HepG2 (cell line): Measurements from ENCODE around the gene IQGAP3. TPM values are rescaled to one million over a fixed set of nuclear protein-coding genes. Genes with fewer than 3 reads are reported as not detected.

Experiments used
- ATAC-seq: fragments of 200-7000 bp; cut with Tn5 transposase; 3 replicates; pipeline ENCODE4 v1.9.1; 2020; ENCODE audit warnings: mild to moderate bottlenecking, moderate library complexity
- BruUV-seq: library from RNA; stranded (reverse); fragments of 400-500 nt; replicated peaks from 2 replicates; lab custom pipeline; 2021; lab: Mats Ljungman, UMichigan
- CTCF ChIA-PET: fragments of 300-600 bp; formaldehyde crosslinking; extraction: SDS; loops from one replicate; lab custom pipeline; 2021; ENCODE audit warnings: low total read pairs, inconsistent platforms, low intra/inter-chr PET ratio; lab: Yijun Ruan, JAX
- POLR2A ChIA-PET: fragments of 350-600 bp; sonication (Branson Sonifier 250); formaldehyde crosslinking; loops from one replicate; lab custom pipeline; 2020; ENCODE audit warnings: antibody characterized with exemption, inconsistent platforms; lab: Yijun Ruan, JAX
- DNase-seq: peaks from one replicate; pipeline ENCODE4 v3.0.0-alpha.2; 2015; ENCODE audit warnings: low spot score
- FAIRE-seq: peaks from 3 replicates; lab custom pipeline; 2011; peaks lifted over from hg19 to GRCh38; lab: Jason Lieb, UNC
- H2AFZ ChIP-seq: one replicate; pipeline ENCODE4 v1.6.1; 2011; ENCODE audit warnings: low read length, inconsistent platforms
- H3K27ac ChIP-seq: fragments of 300-600 bp; 3 replicates; pipeline ENCODE4 v1.8.0; 2011; ENCODE audit warnings: mixed run types, mild to moderate bottlenecking, mixed read lengths, low read length, inconsistent platforms; ENCODE audit not compliant: insufficient read depth; ENCODE audit errors: extremely low read length
- H3K27me3 ChIP-seq, 2 experiments: fragments of 200-600 bp in 1 of 2; 2 replicates in 1 of 2; 3 replicates in 1 of 2; pipeline versions ENCODE4 v1.6.0 to v1.8.0; 2011; ENCODE audit warnings: low read length in 2 of 2, mild to moderate bottlenecking in 2 of 2, moderate library complexity in 2 of 2, inconsistent platforms in 1 of 2; ENCODE audit not compliant: insufficient read depth in 2 of 2, control insufficient read depth in 1 of 2
- H3K36me3 ChIP-seq, 2 experiments: fragments of 200-600 bp in 1 of 2; replicated peaks in 1 of 2; 2 replicates in 1 of 2; 3 replicates in 1 of 2; pipeline versions ENCODE4 v1.5.1 to v1.8.0; 2011; ENCODE audit warnings: low read length in 2 of 2, inconsistent platforms in 1 of 2; ENCODE audit not compliant: insufficient read depth in 2 of 2, control insufficient read depth in 1 of 2
- H3K4me1 ChIP-seq: 2 replicates; pipeline ENCODE4 v1.5.1; 2012; ENCODE audit warnings: low read length, inconsistent platforms; ENCODE audit not compliant: insufficient read depth
- H3K4me2 ChIP-seq: 2 replicates; pipeline ENCODE4 v1.6.0; 2011; ENCODE audit warnings: low read depth, low read length, inconsistent platforms
- H3K4me3 ChIP-seq, 3 experiments: fragments of 200-600 bp in 1 of 3; sonication (generic), shearing (Covaris generic) in 1 of 3; replicated peaks in 1 of 3; 2 replicates each; pipeline ENCODE4 v1.5.1; 2011 to 2016; ENCODE audit warnings: low read length in 3 of 3, inconsistent platforms in 2 of 3, low read depth in 2 of 3, mild to moderate bottlenecking in 2 of 3, control low read depth in 1 of 3, mixed read lengths in 1 of 3; ENCODE audit not compliant: insufficient read depth in 1 of 3
- H3K79me2 ChIP-seq: one replicate; pipeline ENCODE4 v1.6.1; 2011; ENCODE audit warnings: low read length, inconsistent platforms; ENCODE audit not compliant: insufficient read depth
- H3K9ac ChIP-seq: 2 replicates; pipeline ENCODE4 v1.6.0; 2011; ENCODE audit warnings: mild to moderate bottlenecking, low read depth, low read length, inconsistent platforms; ENCODE audit not compliant: insufficient read depth
- H3K9me3 ChIP-seq: 2 replicates; pipeline ENCODE4 v1.5.1; 2012; ENCODE audit warnings: mild to moderate bottlenecking, low read length
- H4K20me1 ChIP-seq: 2 replicates; pipeline ENCODE4 v1.6.0; 2011; ENCODE audit warnings: inconsistent platforms, mild to moderate bottlenecking, low read length, moderate library complexity; ENCODE audit not compliant: insufficient read depth
- POLR2AphosphoS5 ChIP-seq: IDR thresholded peaks from 2 replicates; pipeline ENCODE4 v1.6.1; 2012; ENCODE audit warnings: low read depth, low read length
- PRDM15 ChIP-seq: sonication (generic); formaldehyde crosslinking; IDR thresholded peaks from 2 replicates; pipeline ENCODE4 v1.4.0; 2020; ENCODE audit warnings: missing genetic modification reagents
- PRDM4 ChIP-seq: sonication (generic); formaldehyde crosslinking; IDR thresholded peaks from 2 replicates; pipeline ENCODE4 v1.9.0; 2021; ENCODE audit warnings: missing genetic modification reagents, borderline replicate concordance
- RBAK ChIP-seq: sonication (generic); formaldehyde crosslinking; IDR thresholded peaks from 2 replicates; pipeline ENCODE4 v1.5.1; 2020; ENCODE audit warnings: mild to moderate bottlenecking, missing genetic modification reagents
- RXRA ChIP-seq: sonication (generic); formaldehyde crosslinking; IDR thresholded peaks from 2 replicates; pipeline ENCODE4 v1.5.1; 2020; ENCODE audit warnings: missing genetic modification reagents
- whole genome bisulfite sequencing: methylation state at CpG from one replicate; pipeline ENCODE4 v1.1.6; 2017; ENCODE audit warnings: low lambda C conversion rate; 5-methylcytosine and 5-hydroxymethylcytosine counted together
- in situ Hi-C: cut with HindIII; loops from 2 replicates; pipeline ENCODE4 v1.10.0; 2017; ENCODE audit warnings: low pct_unique_long_range_greater_than_20kb; ENCODE audit not compliant: extremely low pct_ligation_motif_present
- intact Hi-C: fragments of 100-400 bp; cut with micrococcal nuclease; formaldehyde crosslinking; loops from one replicate; pipeline ENCODE4 v1.10.0; 2022; ENCODE audit not compliant: unreplicated experiment
- polyA plus RNA-seq, 8 experiments: library from polyadenylated mRNA; depleted of rRNA in 3 of 8; stranded (reverse) in 7 of 8; unstranded in 1 of 8; fragments of >200 nt; fragmentation: Illumina TruSeq in 4 of 8; extraction: Trizol in 4 of 8; gene quantifications; 2 replicates each; pipeline versions ENCODE4 v1.2.1 to v1.2.3, GENCODE V29; 2011 to 2016; ENCODE audit warnings: low read depth in 4 of 8, missing spikeins in 1 of 8, mixed read lengths in 1 of 8; ENCODE audit not compliant: insufficient read depth in 1 of 8
- total RNA-seq, 5 experiments: library from RNA; depleted of rRNA; stranded (reverse); fragments of >200 nt; fragmentation: Illumina TruSeq; extraction: Trizol; gene quantifications; 2 replicates each; pipeline ENCODE4 v1.2.3, GENCODE V29; 2016; ENCODE audit warnings: low read depth in 1 of 5
- TF ChIP-seq, protein P1 (sequence below): sonication (generic); formaldehyde crosslinking; IDR thresholded peaks from 2 replicates; pipeline ENCODE4 v1.5.0; 2020; ENCODE audit warnings: mild to moderate bottlenecking, missing genetic modification reagents, borderline replicate concordance
- TF ChIP-seq, protein P2 (sequence below): sonication (generic); formaldehyde crosslinking; IDR thresholded peaks from 2 replicates; pipeline ENCODE4 v1.4.0; 2020; ENCODE audit warnings: missing genetic modification reagents, borderline replicate concordance

The IQGAP3 gene
- total and polyA plus RNA-seq, 2 of the 13 experiments (the other 11 are each of a cell fraction or from before 2014, with no cell fraction given) = 13.5 to 14.1 TPM

GRCh38 chr1:156483397-156483796, 89.0 kb downstream of the IQGAP3 start:
- 100% methylated on average over 1 of the region's 2 CpGs for WGBS
- Histone ChIP-seq H4K20me1 (peaks cover 11% of the 10 kb centered on the region; the same call in 1 of the 2 replicates), H3K9ac (no peak overlapping the region), H3K27ac (no peak overlapping the region), H3K4me1 (no peaks in the 10 kb centered on the region), H3K79me2 (no peaks in the 10 kb centered on the region), H3K9me3 (no peaks in the 10 kb centered on the region), H3K27me3 (no peaks in the 10 kb centered on the region), H3K4me3 (no peak overlapping the region), H3K4me2 (no peak overlapping the region), H2AFZ (no peak overlapping the region), H3K36me3 (peaks cover 30 to 48% of the 10 kb centered on the region in 2 experiments; a peak in 4 of 5 replicates)
- intact Hi-C loops = no loop called here
- no peak for ATAC-seq
- ChIA-PET CTCF (no interaction called here), POLR2A (interaction anchor here (1.2 kb wide), 2 partner anchors 17 to 26 kb away, joined by 3 read pairs; partner anchors contain the start of gene MEF2D)
- DNase-seq = no peak
- in situ Hi-C loops = no loop called here
- no peak for FAIRE-seq
- no TSS peak for BruUV-seq
- TF ChIP-seq RBAK (CRISPR knock-in tag) (no peak), PRDM15 (CRISPR knock-in tag) (no peak), POLR2AphosphoS5 (no peak), PRDM4 (CRISPR knock-in tag) (no peak), RXRA (CRISPR knock-in tag) (no peak)
- TF ChIP-seq, protein P1, sequence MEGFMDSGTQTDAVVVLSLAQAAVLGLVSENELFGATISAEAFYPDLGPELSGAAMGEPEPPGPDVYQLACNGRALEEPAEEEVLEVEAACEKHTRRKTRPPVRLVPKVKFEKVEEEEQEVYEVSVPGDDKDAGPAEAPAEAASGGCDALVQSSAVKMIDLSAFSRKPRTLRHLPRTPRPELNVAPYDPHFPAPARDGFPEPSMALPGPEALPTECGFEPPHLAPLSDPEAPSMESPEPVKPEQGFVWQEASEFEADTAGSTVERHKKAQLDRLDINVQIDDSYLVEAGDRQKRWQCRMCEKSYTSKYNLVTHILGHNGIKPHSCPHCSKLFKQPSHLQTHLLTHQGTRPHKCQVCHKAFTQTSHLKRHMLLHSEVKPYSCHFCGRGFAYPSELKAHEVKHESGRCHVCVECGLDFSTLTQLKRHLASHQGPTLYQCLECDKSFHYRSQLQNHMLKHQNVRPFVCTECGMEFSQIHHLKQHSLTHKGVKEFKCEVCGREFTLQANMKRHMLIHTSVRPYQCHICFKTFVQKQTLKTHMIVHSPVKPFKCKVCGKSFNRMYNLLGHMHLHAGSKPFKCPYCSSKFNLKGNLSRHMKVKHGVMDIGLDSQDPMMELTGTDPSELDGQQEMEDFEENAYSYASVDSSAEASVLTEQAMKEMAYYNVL (CRISPR knock-in tag) = no peak
- TF ChIP-seq, protein P2, sequence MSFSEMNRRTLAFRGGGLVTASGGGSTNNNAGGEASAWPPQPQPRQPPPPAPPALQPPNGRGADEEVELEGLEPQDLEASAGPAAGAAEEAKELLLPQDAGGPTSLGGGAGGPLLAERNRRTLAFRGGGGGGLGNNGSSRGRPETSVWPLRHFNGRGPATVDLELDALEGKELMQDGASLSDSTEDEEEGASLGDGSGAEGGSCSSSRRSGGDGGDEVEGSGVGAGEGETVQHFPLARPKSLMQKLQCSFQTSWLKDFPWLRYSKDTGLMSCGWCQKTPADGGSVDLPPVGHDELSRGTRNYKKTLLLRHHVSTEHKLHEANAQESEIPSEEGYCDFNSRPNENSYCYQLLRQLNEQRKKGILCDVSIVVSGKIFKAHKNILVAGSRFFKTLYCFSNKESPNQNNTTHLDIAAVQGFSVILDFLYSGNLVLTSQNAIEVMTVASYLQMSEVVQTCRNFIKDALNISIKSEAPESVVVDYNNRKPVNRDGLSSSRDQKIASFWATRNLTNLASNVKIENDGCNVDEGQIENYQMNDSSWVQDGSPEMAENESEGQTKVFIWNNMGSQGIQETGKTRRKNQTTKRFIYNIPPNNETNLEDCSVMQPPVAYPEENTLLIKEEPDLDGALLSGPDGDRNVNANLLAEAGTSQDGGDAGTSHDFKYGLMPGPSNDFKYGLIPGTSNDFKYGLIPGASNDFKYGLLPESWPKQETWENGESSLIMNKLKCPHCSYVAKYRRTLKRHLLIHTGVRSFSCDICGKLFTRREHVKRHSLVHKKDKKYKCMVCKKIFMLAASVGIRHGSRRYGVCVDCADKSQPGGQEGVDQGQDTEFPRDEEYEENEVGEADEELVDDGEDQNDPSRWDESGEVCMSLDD (CRISPR knock-in tag) = no peak
